Endothelial cell of umbilical vein (primary cell): ENCODE data around the gene DOCK1. TPM values are rescaled to one million over a fixed set of nuclear protein-coding genes. Genes with fewer than 3 reads are reported as not detected.

ENCODE experiments used
- BruUV-seq: library from RNA; stranded (reverse); fragments of 400-500 nt; replicated peaks from 2 replicates; lab custom pipeline; 2021; lab: Mats Ljungman, UMichigan
- CTCF ChIA-PET: fragments of 300-600, 350-600 bp; sonication (Branson Sonifier 250); formaldehyde crosslinking; loops from one replicate; lab custom pipeline; 2021; ENCODE audit warnings: antibody characterized with exemption, inconsistent platforms; lab: Charles Lee
- POLR2A ChIA-PET: fragments of 300-600, 350-600 bp; sonication (Branson Sonifier 250); formaldehyde crosslinking; loops from one replicate; lab custom pipeline; 2021; ENCODE audit warnings: antibody characterized with exemption, inconsistent platforms; lab: Charles Lee
- DNase-seq: peaks from one replicate; pipeline ENCODE4 v3.0.0-alpha.2; 2011; ENCODE audit warnings: low read depth, low spot score
- FAIRE-seq: peaks from 2 replicates; lab custom pipeline; 2011; peaks lifted over from hg19 to GRCh38; lab: Jason Lieb, UNC
- H2AFZ ChIP-seq: 2 replicates; pipeline ENCODE4 v1.6.0; 2012; ENCODE audit warnings: low read depth, low read length, control low read depth, inconsistent platforms
- H3K27ac ChIP-seq: 2 replicates; pipeline ENCODE4 v1.5.1; 2011; ENCODE audit warnings: low read depth, mild to moderate bottlenecking, control low read depth, low read length, moderate library complexity; ENCODE audit not compliant: insufficient read depth
- H3K27me3 ChIP-seq, 2 experiments: 2 replicates each; pipeline versions ENCODE4 v1.6.0 to v1.6.1; 2011; ENCODE audit warnings: low read length in 2 of 2, mixed read lengths in 1 of 2; ENCODE audit not compliant: control insufficient read depth in 2 of 2, insufficient read depth in 2 of 2
- H3K36me3 ChIP-seq, 2 experiments: 2 replicates in 1 of 2; 3 replicates in 1 of 2; pipeline ENCODE4 v1.5.1; 2011; ENCODE audit warnings: low read length in 2 of 2, mild to moderate bottlenecking in 1 of 2, moderate library complexity in 1 of 2; ENCODE audit not compliant: control insufficient read depth in 2 of 2, insufficient read depth in 2 of 2; ENCODE audit errors: extremely low read depth in 1 of 2
- H3K4me1 ChIP-seq: 3 replicates; pipeline ENCODE4 v1.5.1; 2011; ENCODE audit warnings: mild to moderate bottlenecking, low read length; ENCODE audit not compliant: control insufficient read depth, insufficient read depth; ENCODE audit errors: extremely low read depth
- H3K4me2 ChIP-seq: 2 replicates; pipeline ENCODE4 v1.6.1; 2011; ENCODE audit warnings: low read length, control low read depth, mixed read lengths; ENCODE audit not compliant: insufficient read depth
- H3K4me3 ChIP-seq, 3 experiments: fragments of 200-600 bp in 1 of 3; sonication (generic), shearing (Covaris generic) in 1 of 3; replicated peaks in 1 of 3; 2 replicates each; pipeline ENCODE4 v1.5.1; 2011 to 2016; ENCODE audit warnings: control low read depth in 3 of 3, low read length in 3 of 3, mild to moderate bottlenecking in 2 of 3, inconsistent platforms in 1 of 3, low read depth in 1 of 3, moderate library complexity in 1 of 3; ENCODE audit not compliant: insufficient read depth in 1 of 3
- H3K79me2 ChIP-seq: 2 replicates; pipeline ENCODE4 v1.6.0; 2012; ENCODE audit warnings: low read length, inconsistent platforms; ENCODE audit not compliant: control insufficient read depth, insufficient read depth
- H3K9ac ChIP-seq: replicated peaks from 2 replicates; pipeline ENCODE3; 2011; ENCODE audit warnings: low read length, control low read depth; ENCODE audit not compliant: insufficient read depth; ENCODE audit errors: extremely low read depth
- H3K9me1 ChIP-seq: replicated peaks from 3 replicates; pipeline ENCODE4 v1.6.0; 2011; ENCODE audit warnings: mild to moderate bottlenecking, low read length; ENCODE audit not compliant: control insufficient read depth, insufficient read depth; ENCODE audit errors: extremely low read depth
- H3K9me3 ChIP-seq: replicated peaks from 2 replicates; pipeline ENCODE4 v1.5.1; 2012; ENCODE audit warnings: low read length, inconsistent platforms; ENCODE audit not compliant: control insufficient read depth, insufficient read depth
- H4K20me1 ChIP-seq: replicated peaks from 2 replicates; pipeline ENCODE3; 2011; ENCODE audit warnings: mild to moderate bottlenecking, low read length; ENCODE audit not compliant: control insufficient read depth, insufficient read depth; ENCODE audit errors: extremely low read depth
- EZH2 ChIP-seq: IDR thresholded peaks from 2 replicates; pipeline ENCODE4 v1.6.1; 2012; ENCODE audit warnings: borderline replicate concordance, low read depth, mild to moderate bottlenecking, moderate library complexity, low read length, inconsistent platforms; ENCODE audit not compliant: severe bottlenecking
- FOS ChIP-seq: IDR thresholded peaks from 2 replicates; pipeline ENCODE4 v1.6.1; 2011; ENCODE audit warnings: mild to moderate bottlenecking, low read length, moderate library complexity, borderline replicate concordance; ENCODE audit not compliant: insufficient read depth
- GATA2 ChIP-seq: IDR thresholded peaks from 2 replicates; pipeline ENCODE4 v1.7.0; 2011; ENCODE audit warnings: low read depth, mild to moderate bottlenecking, moderate library complexity, mixed read lengths, low read length; ENCODE audit not compliant: insufficient read length, insufficient read depth
- JUN ChIP-seq: IDR thresholded peaks from 2 replicates; pipeline ENCODE4 v1.6.1; 2011; ENCODE audit warnings: borderline replicate concordance, low read depth; ENCODE audit not compliant: insufficient read length, insufficient read depth
- MYC ChIP-seq: IDR thresholded peaks from one replicate; pipeline ENCODE4 v1.6.1; 2011; ENCODE audit warnings: mild to moderate bottlenecking, low read depth, low read length
- POLR2A ChIP-seq: IDR thresholded peaks from 2 replicates; pipeline ENCODE4 v1.6.1; 2012; ENCODE audit warnings: low read depth, mild to moderate bottlenecking, control low read depth, low read length
- POLR2AphosphoS5 ChIP-seq: IDR thresholded peaks from 2 replicates; pipeline ENCODE4 v1.6.1; 2012; ENCODE audit warnings: low read depth, mild to moderate bottlenecking, control low read depth, low read length, moderate library complexity; ENCODE audit not compliant: insufficient read depth
- dilution Hi-C: fragments of 300-500 bp; cut with MboI; formaldehyde crosslinking; loops from one replicate; pipeline ENCODE4 v1.15.0; 2019; ENCODE audit warnings: low sequenced_read_pairs; ENCODE audit not compliant: extremely low pct_ligation_motif_present
- intact Hi-C: fragments of 100-400 bp; cut with micrococcal nuclease; formaldehyde crosslinking; loops from one replicate; pipeline ENCODE4 v1.10.0; 2022
- polyA plus RNA-seq, 4 experiments: library from polyadenylated mRNA; depleted of rRNA in 3 of 4; stranded (reverse) in 3 of 4; unstranded in 1 of 4; fragments of >200 nt; gene quantifications; 2 replicates each; pipeline versions ENCODE4 v1.2.1 to v1.2.3, GENCODE V29; 2011 to 2012; ENCODE audit warnings: missing spikeins in 1 of 4
- total RNA-seq: library from RNA; stranded (reverse); gene quantifications from 2 replicates; pipeline ENCODE4 v1.2.3, GENCODE V29; 2021
- TF ChIP-seq, protein P1 (sequence below): IDR thresholded peaks from 2 replicates; pipeline ENCODE4 v1.6.1; 2011; ENCODE audit not compliant: insufficient read depth, insufficient read length
- TF ChIP-seq, protein P2 (sequence below), 2 donors: IDR thresholded peaks; 1 replicate in 1 of 2; 2 replicates in 1 of 2; pipeline ENCODE4 v1.5.1; 2011; ENCODE audit warnings: low read length in 2 of 2, mild to moderate bottlenecking in 2 of 2, moderate library complexity in 2 of 2, control low read depth in 1 of 2, inconsistent platforms in 1 of 2, low read depth in 1 of 2; ENCODE audit not compliant: insufficient read depth in 1 of 2; ENCODE audit errors: extremely low read depth in 1 of 2

DOCK1 gene
- total and polyA plus RNA-seq, 2 donors (not counting 3 experiments of a cell fraction or from before 2014, with no cell fraction given), result 22.5 to 83.1 TPM

DNA sequence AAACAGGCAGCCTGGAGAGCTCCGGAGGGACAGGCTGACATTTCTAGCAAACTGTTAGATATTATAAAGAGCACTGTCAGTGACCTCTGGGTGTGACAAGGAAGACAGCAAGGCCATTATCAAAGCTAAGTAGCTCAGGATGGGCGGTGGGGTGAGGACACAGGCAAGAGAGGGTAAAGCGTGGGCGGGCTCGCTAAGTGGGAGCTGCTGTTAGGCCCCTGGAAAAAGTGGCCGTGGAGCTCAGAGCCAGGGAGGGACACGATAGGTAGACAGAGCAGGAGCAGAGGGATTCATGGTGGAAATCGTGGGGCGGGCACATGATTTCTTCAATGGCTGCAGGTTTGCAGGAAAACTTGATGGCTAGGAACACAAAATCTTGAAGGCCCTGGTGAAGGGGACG is 592.5 kb downstream of the DOCK1 start:
- CTCF ChIA-PET, result no interaction called here

More for the DNA sequence above, 592.5 kb downstream of the DOCK1 start:
- intact Hi-C loops (no loop called here), dilution Hi-C loops (no loop called here)
- no peaks in the 10 kb centered on the region for H3K9me3 ChIP-seq
- FAIRE-seq (no peak), DNase-seq (no peak)
- TF ChIP-seq POLR2AphosphoS5 (no peak), GATA2 (no peak), POLR2A (no peak), FOS (no peak), JUN (no peak), MYC (no peak), EZH2 (no peak)
- TF ChIP-seq, protein P1, sequence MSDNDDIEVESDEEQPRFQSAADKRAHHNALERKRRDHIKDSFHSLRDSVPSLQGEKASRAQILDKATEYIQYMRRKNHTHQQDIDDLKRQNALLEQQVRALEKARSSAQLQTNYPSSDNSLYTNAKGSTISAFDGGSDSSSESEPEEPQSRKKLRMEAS, result no peak
- TF ChIP-seq, protein P2, sequence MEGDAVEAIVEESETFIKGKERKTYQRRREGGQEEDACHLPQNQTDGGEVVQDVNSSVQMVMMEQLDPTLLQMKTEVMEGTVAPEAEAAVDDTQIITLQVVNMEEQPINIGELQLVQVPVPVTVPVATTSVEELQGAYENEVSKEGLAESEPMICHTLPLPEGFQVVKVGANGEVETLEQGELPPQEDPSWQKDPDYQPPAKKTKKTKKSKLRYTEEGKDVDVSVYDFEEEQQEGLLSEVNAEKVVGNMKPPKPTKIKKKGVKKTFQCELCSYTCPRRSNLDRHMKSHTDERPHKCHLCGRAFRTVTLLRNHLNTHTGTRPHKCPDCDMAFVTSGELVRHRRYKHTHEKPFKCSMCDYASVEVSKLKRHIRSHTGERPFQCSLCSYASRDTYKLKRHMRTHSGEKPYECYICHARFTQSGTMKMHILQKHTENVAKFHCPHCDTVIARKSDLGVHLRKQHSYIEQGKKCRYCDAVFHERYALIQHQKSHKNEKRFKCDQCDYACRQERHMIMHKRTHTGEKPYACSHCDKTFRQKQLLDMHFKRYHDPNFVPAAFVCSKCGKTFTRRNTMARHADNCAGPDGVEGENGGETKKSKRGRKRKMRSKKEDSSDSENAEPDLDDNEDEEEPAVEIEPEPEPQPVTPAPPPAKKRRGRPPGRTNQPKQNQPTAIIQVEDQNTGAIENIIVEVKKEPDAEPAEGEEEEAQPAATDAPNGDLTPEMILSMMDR (IDR thresholded peaks at IDR 0.05; ENCODE audit: extremely low read depth in 1 of 2, insufficient read depth in 1 of 2, low read depth in 1 of 2, low read length in 2 of 2), result no peak
- H4K20me1 ChIP-seq, result no peaks in the 10 kb centered on the region
- POLR2A ChIA-PET, result no interaction called here
- no peak overlapping the region for H3K27ac ChIP-seq
- H3K27me3 ChIP-seq, result no peaks in the 10 kb centered on the region
- H3K9ac ChIP-seq, result no peak overlapping the region
- no peaks in the 10 kb centered on the region for H3K9me1 ChIP-seq
- no TSS peak for BruUV-seq
- no peak overlapping the region for H2AFZ ChIP-seq
- H3K4me1 ChIP-seq, result no peaks in the 10 kb centered on the region
- no peaks in the 10 kb centered on the region for H3K36me3 ChIP-seq
- H3K4me2 ChIP-seq, result no peak overlapping the region
- H3K4me3 ChIP-seq, result no peak overlapping the region
- no peaks in the 10 kb centered on the region for H3K79me2 ChIP-seq
